ENCODE measurements around the gene GPR153.

DNA sequence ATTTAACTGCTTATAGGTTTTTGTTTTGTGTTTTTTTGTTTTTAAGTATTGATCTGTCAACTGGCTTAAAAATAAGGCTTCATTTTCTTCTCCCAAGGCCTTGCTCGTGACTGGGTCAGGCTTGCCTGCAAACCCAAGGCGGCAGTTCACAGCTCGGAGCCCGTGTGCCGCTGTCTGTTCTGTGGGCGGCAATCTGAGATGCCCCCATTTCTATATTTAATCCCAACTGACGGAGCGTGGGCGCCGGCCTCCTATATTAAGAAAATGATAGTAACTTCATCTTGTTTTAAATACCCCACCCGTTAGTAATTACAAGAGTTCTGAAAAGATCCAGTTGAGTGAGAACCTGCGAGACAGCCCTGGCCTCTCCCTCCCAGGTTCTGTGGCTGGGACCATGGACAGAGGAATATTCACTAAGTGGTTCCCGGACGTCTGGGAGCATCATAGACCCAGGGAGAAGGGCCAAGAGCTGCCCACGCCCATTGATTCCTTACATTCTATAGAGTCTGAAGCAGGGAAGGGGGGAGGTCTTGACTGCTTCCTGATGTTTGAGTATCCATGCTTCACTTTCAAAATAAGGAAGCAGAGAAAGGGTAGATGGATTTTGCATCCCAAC, 42.6 kb upstream of the GPR153 start:
- TF ChIP-seq, protein P1, sequence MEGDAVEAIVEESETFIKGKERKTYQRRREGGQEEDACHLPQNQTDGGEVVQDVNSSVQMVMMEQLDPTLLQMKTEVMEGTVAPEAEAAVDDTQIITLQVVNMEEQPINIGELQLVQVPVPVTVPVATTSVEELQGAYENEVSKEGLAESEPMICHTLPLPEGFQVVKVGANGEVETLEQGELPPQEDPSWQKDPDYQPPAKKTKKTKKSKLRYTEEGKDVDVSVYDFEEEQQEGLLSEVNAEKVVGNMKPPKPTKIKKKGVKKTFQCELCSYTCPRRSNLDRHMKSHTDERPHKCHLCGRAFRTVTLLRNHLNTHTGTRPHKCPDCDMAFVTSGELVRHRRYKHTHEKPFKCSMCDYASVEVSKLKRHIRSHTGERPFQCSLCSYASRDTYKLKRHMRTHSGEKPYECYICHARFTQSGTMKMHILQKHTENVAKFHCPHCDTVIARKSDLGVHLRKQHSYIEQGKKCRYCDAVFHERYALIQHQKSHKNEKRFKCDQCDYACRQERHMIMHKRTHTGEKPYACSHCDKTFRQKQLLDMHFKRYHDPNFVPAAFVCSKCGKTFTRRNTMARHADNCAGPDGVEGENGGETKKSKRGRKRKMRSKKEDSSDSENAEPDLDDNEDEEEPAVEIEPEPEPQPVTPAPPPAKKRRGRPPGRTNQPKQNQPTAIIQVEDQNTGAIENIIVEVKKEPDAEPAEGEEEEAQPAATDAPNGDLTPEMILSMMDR (IDR thresholded peaks at IDR 0.05): no peak
- TF ChIP-seq POLR2A (IDR thresholded peaks at IDR 0.05): no peak
